Spleen (tissue), 7 donors: ENCODE data around the gene TEPSIN.

Experiments used
- POLR2A ChIP-seq, 3 donors: fragments of 450-650 bp; IDR thresholded peaks; one replicate each; pipeline ENCODE4 v1.5.1; 2017; ENCODE audit warnings: antibody characterized with exemption in 3 of 3, mild to moderate bottlenecking in 1 of 3
- TF ChIP-seq, protein P1 (sequence below), 11 experiments: fragments of 200-600 bp in 7 of 11; fragments of 450-650 bp in 4 of 11; sonication (generic) in 4 of 11; IDR thresholded peaks in 8 of 11; conservative IDR thresholded peaks in 3 of 11; 1 replicate in 7 of 11; 2 replicates in 4 of 11; pipeline versions ENCODE4 v1.4.0 to v1.8.0; 2016 to 2021; ENCODE audit warnings: antibody characterized with exemption in 11 of 11, inconsistent platforms in 4 of 11, mild to moderate bottlenecking in 1 of 11
- donor health status: DM: no; HTN: no; CAD: no; lungs with moderate emphysema.
- donor health status: DM: no; HTN: no; CAD: no.
- donor health status: DM: no; HTN: no; CAD: no.

- no peak for TF ChIP-seq POLR2A (IDR thresholded peaks at IDR 0.05)
- TF ChIP-seq, protein P1, sequence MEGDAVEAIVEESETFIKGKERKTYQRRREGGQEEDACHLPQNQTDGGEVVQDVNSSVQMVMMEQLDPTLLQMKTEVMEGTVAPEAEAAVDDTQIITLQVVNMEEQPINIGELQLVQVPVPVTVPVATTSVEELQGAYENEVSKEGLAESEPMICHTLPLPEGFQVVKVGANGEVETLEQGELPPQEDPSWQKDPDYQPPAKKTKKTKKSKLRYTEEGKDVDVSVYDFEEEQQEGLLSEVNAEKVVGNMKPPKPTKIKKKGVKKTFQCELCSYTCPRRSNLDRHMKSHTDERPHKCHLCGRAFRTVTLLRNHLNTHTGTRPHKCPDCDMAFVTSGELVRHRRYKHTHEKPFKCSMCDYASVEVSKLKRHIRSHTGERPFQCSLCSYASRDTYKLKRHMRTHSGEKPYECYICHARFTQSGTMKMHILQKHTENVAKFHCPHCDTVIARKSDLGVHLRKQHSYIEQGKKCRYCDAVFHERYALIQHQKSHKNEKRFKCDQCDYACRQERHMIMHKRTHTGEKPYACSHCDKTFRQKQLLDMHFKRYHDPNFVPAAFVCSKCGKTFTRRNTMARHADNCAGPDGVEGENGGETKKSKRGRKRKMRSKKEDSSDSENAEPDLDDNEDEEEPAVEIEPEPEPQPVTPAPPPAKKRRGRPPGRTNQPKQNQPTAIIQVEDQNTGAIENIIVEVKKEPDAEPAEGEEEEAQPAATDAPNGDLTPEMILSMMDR (IDR thresholded peaks at IDR 0.05 in 8 of 11, conservative IDR thresholded peaks at IDR 0.05 in 3 of 11), result no peak
Measured at GRCh38 chr17:81193470-81194224, 45.2 kb downstream of the TEPSIN start.
